GM19438 (cell line): Measurements from ENCODE around the gene GUCY1A1.
"Not testable (repeated sequence)": the region's sequence is repeated elsewhere in the genome, so short reads cannot be mapped to it uniquely, and the experiment has no call there.

Experiments used
- ATAC-seq: cut with Tn5 transposase; IDR thresholded peaks from one replicate; pipeline ENCODE4 v1.9.1; 2021; ENCODE audit warnings: low read depth; ENCODE audit not compliant: unreplicated experiment

Gene GUCY1A1, protein sequence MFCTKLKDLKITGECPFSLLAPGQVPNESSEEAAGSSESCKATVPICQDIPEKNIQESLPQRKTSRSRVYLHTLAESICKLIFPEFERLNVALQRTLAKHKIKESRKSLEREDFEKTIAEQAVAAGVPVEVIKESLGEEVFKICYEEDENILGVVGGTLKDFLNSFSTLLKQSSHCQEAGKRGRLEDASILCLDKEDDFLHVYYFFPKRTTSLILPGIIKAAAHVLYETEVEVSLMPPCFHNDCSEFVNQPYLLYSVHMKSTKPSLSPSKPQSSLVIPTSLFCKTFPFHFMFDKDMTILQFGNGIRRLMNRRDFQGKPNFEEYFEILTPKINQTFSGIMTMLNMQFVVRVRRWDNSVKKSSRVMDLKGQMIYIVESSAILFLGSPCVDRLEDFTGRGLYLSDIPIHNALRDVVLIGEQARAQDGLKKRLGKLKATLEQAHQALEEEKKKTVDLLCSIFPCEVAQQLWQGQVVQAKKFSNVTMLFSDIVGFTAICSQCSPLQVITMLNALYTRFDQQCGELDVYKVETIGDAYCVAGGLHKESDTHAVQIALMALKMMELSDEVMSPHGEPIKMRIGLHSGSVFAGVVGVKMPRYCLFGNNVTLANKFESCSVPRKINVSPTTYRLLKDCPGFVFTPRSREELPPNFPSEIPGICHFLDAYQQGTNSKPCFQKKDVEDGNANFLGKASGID

DNA sequence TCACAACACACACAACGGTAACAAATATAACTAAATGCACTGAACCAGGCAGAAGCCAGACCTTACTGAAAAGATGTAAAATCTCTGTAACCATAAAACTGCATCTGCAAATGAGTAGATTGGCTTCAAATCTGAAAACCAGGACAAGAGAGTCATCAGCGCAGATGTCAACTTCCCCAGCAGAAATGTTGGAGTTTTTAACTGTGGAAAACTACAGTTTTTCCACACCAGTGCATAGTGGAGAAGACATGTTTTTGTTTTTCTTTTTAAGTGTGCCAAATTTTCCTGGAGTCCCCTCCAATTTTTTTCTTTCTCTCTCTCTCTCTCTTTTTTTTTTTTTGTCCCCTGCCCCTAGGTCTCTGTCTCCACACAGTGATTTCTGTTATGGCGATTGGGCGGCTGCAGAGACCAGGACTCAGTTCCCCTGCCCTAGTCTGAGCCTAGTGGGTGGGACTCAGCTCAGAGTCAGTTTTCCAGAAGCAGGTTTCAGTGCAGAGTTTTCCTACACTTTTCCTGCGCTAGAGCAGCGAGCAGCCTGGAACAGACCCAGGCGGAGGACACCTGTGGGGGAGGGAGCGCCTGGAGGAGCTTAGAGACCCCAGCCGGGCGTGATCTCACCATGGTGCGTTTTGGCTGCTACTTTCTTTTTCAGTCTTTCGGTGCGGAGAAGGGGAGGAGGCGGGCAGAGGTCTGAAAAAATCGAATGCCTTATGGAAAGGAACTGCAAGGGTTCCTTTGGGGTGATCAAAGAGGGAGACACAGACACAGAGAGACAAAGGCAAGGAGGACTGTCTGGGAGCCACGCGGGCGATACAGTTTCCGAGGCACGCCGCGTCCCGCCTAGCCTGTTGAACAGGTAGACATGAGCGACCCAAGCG is at the start of gene GUCY1A1:
Gene GUCY1A1 (plus strand): TSS at position 505 of the 878 bp plus-strand sequence. CDS start 30,020 bp downstream, outside the sequence.
- ATAC-seq = peak; percentile 34

DNA sequence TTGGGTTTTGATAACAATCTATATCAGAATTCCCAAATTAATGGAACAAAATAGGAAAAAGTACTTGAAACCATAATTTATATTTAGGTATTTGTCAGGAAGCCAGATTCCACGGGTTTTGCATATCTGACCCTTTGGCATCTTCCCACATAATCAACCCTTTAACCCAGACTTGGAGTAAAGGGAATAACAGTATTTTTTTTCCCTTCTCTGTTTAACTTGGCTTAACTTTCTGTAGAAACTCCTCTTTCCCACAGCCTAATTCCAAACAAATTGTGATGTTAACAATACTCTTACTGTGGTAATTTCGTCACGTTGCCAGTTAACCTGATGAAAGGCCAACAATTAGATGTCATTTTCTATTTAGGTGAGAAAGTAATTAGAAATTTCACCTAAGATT is 49.4 kb upstream of the GUCY1A1 start:
- ATAC-seq = no peak

DNA sequence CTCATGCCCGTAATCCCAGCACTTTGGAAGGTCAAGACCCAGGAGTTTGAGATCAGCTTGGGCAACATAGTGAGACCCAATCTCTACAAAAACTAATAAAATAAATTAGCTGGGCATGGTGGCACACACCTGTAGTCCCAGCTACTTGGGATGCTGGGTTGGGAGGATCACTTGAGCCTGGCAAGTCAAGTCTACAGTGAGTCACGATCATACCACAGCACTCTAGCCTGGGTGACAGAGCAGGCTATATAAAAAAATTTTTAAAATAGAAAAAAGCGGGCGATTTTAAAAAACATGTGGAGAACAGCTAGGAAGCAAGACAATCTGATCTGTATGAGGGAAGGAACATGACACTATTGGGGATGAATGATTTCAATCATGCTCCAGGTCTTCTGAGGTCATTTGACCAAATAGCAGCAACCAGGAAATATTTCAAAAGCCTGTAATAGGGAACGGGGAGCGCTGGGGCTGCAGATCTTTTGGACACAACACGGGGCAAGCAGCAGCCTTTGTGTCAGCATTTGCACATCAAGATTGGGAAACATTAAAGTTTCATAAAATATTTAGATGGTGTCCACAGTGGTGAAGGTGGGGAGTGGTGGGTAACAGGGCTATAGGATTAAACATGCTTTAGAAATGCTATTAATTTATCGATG is 48.3 kb upstream of the GUCY1A1 start:
- no peak for ATAC-seq

DNA sequence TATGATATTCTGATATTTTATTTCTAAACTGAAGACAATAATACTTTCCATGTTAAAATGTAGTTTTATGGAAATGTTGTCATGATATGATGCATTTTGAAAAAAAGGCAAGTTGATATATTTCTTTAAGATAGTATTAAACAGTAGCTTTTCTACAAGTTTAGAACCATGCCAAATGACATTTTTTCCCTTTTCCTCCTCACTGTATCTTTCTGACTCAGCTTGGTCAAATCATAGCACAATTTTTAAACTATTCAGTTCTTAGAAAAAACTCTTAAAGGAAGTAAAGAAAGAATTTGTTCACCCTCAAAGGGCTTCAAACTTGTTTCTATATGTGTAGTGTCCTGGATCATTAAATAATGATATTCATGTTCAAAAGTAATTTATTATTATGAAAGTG is 46.0 kb upstream of the GUCY1A1 start:
- no peak for ATAC-seq

DNA sequence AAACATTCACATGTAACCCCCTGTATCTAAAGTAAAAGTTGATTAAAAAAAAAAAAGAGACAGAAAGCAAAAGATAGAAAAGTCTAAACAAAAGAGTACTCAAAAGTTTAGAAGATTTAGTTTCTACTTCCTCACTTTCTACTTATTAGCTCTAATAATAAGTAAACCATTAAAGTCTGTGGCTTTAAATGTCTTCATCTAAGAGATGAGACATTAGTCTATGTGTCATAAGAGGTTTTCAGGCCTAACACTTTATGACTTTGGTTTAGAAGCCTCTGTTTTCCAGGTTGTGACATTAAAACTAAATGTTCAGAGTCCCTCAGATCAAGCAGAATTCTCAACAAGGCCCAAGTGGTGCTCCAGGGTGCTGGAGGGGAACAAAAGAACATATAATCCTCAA is 42.2 kb upstream of the GUCY1A1 start:
- ATAC-seq = peak; percentile 95

DNA sequence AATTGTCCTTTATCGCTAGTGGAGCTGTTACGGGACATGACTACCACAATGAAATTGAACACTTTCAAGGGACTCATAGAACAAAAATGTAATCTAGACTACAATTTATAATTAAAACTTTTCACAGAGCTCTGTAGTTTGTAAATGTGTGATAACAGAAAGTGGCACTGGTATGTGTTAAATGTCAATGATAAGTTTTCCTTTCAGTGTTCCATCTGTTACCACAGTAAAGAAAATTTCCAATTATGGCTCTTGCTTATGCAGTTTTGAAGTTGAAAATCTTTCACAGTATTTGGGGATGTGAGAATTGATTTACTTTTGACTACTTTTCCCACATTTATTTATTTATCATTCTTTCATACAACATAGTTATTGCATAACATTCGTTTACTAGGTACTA is 40.1 kb upstream of the GUCY1A1 start:
- no peak for ATAC-seq

DNA sequence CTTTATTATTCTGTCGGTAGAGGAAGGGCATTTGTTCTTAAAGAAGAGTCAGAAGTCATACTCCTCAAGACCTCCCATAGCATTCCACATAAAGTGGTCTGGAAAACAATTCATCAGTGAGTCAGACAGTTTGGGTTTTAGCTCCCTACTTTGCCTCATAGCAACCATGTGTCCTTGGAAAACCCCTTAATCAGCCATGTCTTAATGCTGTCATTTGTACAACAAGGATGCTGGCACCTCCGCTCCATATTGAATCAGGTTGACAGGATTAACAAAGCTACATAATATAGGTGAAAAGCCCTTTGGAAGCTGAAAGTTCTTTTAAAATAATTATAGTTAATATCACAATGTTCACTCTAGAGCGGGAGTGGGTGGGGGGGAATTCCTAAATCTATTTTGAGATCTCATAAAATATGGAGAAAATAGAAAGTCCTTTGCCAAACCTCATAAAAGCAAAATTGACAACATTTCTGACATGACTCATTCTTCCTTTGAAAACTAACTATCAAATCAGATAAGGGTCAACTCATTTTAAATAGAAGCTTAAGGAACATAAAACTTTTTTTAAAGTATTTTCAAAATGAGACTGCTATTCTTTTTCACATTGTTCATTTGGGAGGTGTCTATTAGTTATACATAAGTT is 37.3 kb upstream of the GUCY1A1 start:
- ATAC-seq = no peak

DNA sequence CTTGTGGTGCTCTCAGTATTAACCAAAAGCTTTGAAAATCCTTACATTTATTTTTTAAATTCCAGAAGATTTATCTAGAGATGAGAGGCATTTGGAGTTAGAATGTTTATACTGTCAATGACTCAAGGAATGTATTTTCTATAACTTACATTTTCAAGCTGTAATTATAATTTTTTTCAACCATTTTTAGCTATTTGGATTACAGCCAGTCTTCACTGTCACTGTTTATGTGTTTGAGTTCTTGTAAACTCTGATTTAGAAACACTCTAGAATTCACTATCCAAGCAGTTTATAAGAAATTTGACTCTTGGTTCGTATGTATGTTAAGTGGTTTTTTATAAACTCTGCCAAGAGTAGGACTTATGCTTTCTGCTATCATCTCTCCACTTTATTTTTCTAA is 36.7 kb upstream of the GUCY1A1 start:
- no peak for ATAC-seq

DNA sequence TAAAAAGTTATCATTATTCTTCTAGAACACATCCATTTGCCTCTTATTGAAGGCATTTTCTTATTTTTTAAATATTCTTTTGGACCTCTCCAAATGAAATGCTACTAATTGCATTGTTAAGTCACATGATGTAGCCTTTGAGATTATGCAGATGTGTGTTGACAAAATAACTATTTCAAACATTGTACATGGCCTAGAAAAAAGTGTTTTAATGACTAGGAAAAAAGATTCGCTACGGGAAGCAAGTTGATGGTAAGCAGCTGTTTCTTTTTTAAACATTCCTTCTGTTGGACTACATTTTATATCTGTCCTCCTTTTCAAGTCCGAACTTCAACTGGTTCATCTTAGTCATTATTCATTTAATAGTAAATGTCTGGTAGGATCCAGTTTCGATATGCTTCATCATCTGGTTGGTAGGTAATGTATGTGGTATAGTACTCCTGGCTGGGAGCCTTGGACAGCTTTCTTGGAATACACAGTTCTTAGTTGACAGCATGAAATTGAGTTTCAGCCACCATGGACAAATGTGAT is 34.3 kb upstream of the GUCY1A1 start:
- no peak for ATAC-seq

DNA sequence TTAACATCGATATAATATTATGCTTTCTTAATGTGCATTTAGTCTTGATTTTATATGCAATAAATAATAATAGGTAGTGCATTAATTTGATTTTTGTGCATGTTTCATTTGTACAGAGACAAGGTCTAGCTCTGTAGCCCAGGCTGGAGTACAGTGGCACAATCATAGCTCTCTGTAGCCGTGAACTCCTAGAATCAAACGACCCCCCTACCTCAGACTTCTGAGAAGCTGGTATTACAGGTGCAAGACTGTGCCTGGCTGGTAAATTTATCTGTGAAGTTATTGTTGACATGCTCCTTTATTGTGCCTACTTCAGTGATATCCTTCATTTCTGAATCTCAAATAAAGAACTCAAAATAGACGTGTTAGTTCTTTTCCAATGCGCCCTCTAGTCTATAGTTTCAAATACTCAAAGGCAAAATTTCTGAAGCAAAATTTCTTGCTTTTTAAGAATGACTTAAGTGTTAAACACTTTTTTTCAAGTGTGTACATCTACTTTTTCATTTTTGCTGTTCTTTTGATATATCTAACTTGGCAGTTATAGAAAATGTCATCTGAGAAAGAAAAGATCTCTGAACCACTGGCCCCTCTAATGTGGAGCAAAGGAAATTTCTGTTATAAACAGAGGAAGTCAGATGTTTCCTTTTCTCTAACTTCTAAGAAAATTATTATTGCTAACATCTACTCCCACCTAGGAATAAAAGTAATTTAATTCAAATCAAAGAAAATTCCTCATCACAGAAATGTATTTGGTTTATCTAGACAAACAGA is 28.3 kb upstream of the GUCY1A1 start:
- no peak for ATAC-seq

DNA sequence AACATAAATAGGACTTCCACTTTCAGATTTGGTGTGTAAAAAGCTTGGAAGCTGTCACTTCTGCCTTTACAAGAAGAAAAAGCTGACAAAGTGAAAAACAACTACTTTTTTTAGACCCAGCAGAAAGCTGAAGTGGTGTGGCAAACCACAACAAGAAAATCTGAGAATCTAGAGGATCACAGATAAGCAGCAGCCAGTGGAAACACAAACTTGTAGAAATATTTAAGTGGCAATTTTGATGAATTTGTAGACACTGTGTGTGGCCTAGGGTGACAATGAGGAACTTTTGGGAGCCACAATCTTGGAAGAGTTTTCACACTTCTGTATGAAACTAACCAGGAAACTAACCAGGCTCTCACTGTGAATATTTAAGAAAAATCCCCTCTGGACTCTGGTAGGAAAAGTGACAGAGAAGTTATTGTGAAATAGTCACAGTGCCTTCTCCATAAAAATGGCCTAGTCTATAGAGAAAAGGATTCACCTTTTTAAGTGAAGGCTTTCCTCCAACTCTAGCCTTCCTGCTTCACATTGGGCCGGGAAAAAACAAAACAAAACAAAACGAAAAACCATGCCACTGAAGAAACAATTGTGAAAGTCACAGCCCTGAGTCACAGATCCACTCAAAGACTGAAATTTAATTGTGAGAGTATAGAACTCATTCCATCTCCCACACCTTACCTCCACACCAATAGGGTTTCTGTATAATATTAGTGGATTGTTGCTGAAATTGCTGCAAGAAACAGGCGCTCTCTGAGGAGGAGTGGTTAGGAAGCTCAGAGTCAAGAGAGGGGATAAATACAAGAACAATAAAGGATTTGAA is 26.7 kb upstream of the GUCY1A1 start:
- ATAC-seq = peak; percentile 71

DNA sequence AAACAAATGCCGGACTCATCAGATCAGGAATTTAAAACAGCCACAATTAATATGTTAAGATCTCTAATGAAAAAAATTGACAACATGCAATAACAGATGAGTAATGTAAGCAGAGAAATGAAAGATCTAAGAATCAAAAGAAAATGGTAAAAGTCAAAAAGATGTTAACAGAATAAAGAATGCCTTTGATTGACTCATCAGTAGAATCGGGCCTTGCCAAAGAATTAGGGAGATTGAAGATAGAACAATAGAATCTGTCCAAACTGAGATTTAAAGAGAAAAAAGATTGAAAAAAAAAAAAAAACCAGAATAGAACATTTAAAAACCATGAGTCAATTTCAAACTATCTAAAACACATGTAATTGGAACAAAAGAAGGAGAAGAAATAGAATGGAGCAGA is 25.9 kb upstream of the GUCY1A1 start:
- no peak for ATAC-seq

DNA sequence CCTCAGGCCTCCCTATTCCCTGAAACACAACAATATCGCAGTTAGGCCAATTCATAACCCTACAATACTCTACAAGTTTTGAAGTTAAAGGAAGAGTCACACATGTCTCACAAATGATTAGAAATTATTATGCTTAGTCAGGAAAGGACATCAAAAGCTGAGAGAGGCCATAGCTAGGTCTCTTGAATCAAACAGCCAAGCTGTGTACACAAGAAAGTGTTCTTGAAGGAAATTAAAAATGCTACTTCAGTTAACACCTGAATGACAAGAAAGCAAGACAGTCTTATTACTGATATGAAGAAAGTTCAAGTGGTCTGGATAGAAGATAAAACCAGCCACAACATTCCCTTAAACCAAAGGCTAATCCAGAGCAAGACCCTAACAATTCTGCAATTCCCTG is 23.6 kb upstream of the GUCY1A1 start:
- ATAC-seq = no peak

DNA sequence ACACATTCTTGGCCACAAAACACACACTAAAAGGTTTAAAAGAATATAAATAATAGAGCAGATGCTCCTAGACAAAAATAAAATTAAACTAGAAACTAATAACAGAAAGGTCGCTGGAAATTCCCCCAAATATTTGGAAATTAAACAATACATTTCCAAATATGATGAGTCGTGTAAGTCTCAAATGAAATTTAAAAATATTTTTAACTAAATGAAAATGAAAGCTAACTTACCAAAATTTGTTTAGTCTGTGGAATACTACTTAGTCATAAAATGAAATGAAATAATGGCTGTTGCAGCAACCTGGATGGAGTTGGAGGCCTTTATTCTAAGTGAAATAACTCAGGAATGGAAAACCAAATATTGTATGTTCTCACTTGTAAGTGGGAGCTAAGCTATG is 20.6 kb upstream of the GUCY1A1 start:
- ATAC-seq = no peak

DNA sequence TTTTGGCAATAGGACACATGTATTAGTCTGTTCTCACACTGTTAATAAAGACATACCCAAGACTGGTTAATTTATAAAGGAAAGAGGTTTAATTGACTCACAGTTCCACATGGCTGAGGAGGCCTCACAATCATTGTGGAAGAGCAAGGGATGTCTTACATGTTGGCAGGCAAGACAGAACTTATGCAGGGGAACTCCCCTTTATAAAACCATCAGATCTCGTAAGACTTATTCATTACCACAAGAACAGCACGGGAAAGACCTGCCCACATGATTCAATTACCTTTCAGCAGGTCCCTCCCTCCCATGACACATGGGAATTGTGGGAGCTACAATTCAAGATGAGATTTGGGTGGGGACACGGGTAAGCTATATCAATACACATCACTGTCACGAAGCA is 15.9 kb upstream of the GUCY1A1 start:
- not testable (repeated sequence) for ATAC-seq

DNA sequence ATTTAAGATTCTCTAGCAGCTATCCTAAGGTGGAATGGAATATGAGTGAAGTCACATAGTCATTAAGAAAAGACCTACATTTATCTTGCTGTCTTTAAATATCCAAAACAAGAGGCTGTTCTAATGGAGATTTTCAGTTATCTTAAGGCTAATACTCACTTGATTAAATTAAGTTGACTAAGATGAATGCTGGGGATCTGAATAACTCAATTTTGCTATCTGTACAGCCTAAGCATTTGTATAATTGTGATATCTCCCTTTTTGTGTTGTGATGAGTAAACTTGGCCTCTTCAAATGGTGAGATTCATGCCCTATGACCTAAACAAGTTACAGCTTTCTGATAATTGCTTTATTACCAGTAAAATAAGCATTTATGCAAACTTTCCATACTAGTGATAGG is 13.6 kb upstream of the GUCY1A1 start:
- no peak for ATAC-seq

DNA sequence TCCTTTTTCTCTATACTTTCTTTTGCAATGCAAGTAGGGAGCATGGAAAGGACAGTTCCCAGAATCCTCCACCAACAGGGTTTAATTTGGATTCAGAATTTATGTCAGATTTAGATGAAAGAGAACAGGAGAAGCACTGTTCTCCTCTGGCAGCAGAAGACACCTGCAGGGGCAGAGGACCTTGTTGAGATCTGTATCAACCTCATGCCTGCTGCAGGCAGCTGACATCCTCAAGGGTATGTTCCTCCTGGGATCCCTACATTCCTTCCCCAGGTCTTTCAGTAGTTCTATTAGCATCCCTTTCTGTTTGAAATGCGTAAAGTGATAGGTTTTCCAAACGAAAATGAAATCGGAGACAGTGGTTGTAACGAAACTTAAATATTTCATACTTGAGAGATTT is 10.6 kb upstream of the GUCY1A1 start:
- ATAC-seq = no peak

DNA sequence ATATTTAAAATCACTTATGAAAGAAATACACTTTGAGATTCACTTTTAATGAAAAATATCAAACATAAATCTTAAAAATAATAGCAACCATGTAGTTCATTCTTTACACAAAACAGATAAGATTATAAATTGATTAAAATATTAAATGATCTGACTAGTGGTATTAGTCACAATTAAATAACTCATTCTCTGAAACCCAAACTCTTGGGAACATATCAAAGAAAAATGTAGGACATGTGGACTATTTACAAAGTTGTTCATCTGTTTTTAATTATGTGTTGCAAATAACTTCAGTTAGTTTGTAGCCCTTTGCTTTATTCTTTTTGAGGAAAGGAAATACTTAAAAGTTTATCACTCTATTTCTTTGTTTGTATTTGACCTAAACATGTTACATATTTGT is 9.5 kb upstream of the GUCY1A1 start:
- ATAC-seq = no peak
